ENCODE data around the gene PTPRM. TPM values are rescaled to one million over a fixed set of nuclear protein-coding genes. Genes with fewer than 3 reads are reported as not detected.

Gene PTPRM
- total RNA-seq, 1 experiment from 2014 or later, result 100.0 TPM

GRCh38 chr18:8299054-8299980, 732.2 kb downstream of the PTPRM start:
- no peak overlapping the region for H3K27ac Mint-ChIP-seq (ENCODE audit: unreplicated experiment)
- peaks cover 23% of the 10 kb centered on the region for H3K36me3 Mint-ChIP-seq (ENCODE audit: insufficient read depth, unreplicated experiment)
- H3K27me3 Mint-ChIP-seq (ENCODE audit: insufficient read depth, unreplicated experiment), result no peaks in the 10 kb centered on the region
- H3K9me3 ChIP-seq, result no peaks in the 10 kb centered on the region
- no peak overlapping the region for H3K4me3 Mint-ChIP-seq (ENCODE audit: unreplicated experiment)
- no peaks in the 10 kb centered on the region for H3K4me1 ChIP-seq
- TF ChIP-seq CTCF (IDR thresholded peaks at IDR 0.05; ENCODE audit: insufficient read depth in 1 of 2, low read depth in 1 of 2, low read length in 1 of 2, severe bottlenecking in 1 of 2, unreplicated experiment in 1 of 2), result no peak
- H3K4me1 Mint-ChIP-seq (ENCODE audit: low read depth, unreplicated experiment), result no peaks in the 10 kb centered on the region
- ChIA-PET POLR2A (no interaction called here), CTCF (no interaction called here)
- H3K36me3 ChIP-seq (ENCODE audit: control insufficient read depth, insufficient read depth, low read length), result no peaks in the 10 kb centered on the region; the same call in 1 of the 2 replicates
- no peak overlapping the region for H3K4me3 ChIP-seq (ENCODE audit: low read depth, low read length)
- intact Hi-C loops (cut with micrococcal nuclease; ENCODE audit: unreplicated experiment), result loop anchor here (10.0 kb wide), 1 partner anchor 85 kb away; no protein-coding TSS in a partner anchor
- no peaks in the 10 kb centered on the region for H3K9me3 Mint-ChIP-seq (ENCODE audit: unreplicated experiment)
- DNase-seq, result no peak
- H3K27me3 ChIP-seq (replicated peaks; ENCODE audit: control insufficient read depth, insufficient read depth, low read length), result no peaks in the 10 kb centered on the region
- BruUV-seq (replicated peaks), result no TSS peak

- peaks cover 16% of the 10 kb centered on the region for H3K36me3 Mint-ChIP-seq (ENCODE audit: insufficient read depth, unreplicated experiment)
- no peaks in the 10 kb centered on the region for H3K4me1 ChIP-seq
- H3K27ac Mint-ChIP-seq (ENCODE audit: unreplicated experiment), result no peak overlapping the region
- H3K27me3 ChIP-seq (replicated peaks; ENCODE audit: control insufficient read depth, insufficient read depth, low read length), result no peaks in the 10 kb centered on the region
- POLR2A ChIA-PET, result no interaction called here
- H3K4me3 Mint-ChIP-seq (ENCODE audit: unreplicated experiment), result no peak overlapping the region
- H3K9me3 ChIP-seq, result no peaks in the 10 kb centered on the region
- no TSS peak for BruUV-seq (replicated peaks)
- DNase-seq, result no peak
- CTCF ChIA-PET, result no interaction called here
- no peaks in the 10 kb centered on the region for H3K9me3 Mint-ChIP-seq (ENCODE audit: unreplicated experiment)
- no peak for TF ChIP-seq CTCF (IDR thresholded peaks at IDR 0.05; ENCODE audit: insufficient read depth in 1 of 2, low read depth in 1 of 2, low read length in 1 of 2, severe bottlenecking in 1 of 2, unreplicated experiment in 1 of 2)
- H3K36me3 ChIP-seq (ENCODE audit: control insufficient read depth, insufficient read depth, low read length), result no peaks in the 10 kb centered on the region; the same call in 1 of the 2 replicates
- H3K4me1 Mint-ChIP-seq (ENCODE audit: low read depth, unreplicated experiment), result no peaks in the 10 kb centered on the region
- H3K27me3 Mint-ChIP-seq (ENCODE audit: insufficient read depth, unreplicated experiment), result no peaks in the 10 kb centered on the region
- H3K4me3 ChIP-seq (ENCODE audit: low read depth, low read length), result no peak overlapping the region
- intact Hi-C loops (cut with micrococcal nuclease; ENCODE audit: unreplicated experiment), result no loop called here
Measured at GRCh38 chr18:8300751-8301410, 733.8 kb downstream of the PTPRM start.

GRCh38 chr18:8301427-8302172, 734.5 kb downstream of the PTPRM start:
- Mint-ChIP-seq H3K4me1 (ENCODE audit: low read depth, unreplicated experiment) (no peaks in the 10 kb centered on the region), H3K27me3 (ENCODE audit: insufficient read depth, unreplicated experiment) (no peaks in the 10 kb centered on the region), H3K27ac (ENCODE audit: unreplicated experiment) (no peak overlapping the region), H3K4me3 (ENCODE audit: unreplicated experiment) (no peak overlapping the region), H3K36me3 (ENCODE audit: insufficient read depth, unreplicated experiment) (peaks cover 16% of the 10 kb centered on the region), H3K9me3 (ENCODE audit: unreplicated experiment) (no peaks in the 10 kb centered on the region)
- intact Hi-C loops (cut with micrococcal nuclease; ENCODE audit: unreplicated experiment), result no loop called here
- ChIA-PET CTCF (no interaction called here), POLR2A (no interaction called here)
- Histone ChIP-seq H3K36me3 (ENCODE audit: control insufficient read depth, insufficient read depth, low read length) (no peaks in the 10 kb centered on the region; the same call in 1 of the 2 replicates), H3K27me3 (replicated peaks; ENCODE audit: control insufficient read depth, insufficient read depth, low read length) (no peaks in the 10 kb centered on the region), H3K9me3 (no peaks in the 10 kb centered on the region), H3K4me1 (no peaks in the 10 kb centered on the region), H3K4me3 (ENCODE audit: low read depth, low read length) (no peak overlapping the region)
- no peak for TF ChIP-seq CTCF (IDR thresholded peaks at IDR 0.05; ENCODE audit: insufficient read depth in 1 of 2, low read depth in 1 of 2, low read length in 1 of 2, severe bottlenecking in 1 of 2, unreplicated experiment in 1 of 2)
- BruUV-seq (replicated peaks), result no TSS peak
- DNase-seq, result no peak

Measured in Caco-2 (cell line).